ENCODE results near the gene C1R. TPM values are rescaled to one million over a fixed set of nuclear protein-coding genes. Genes with fewer than 3 reads are reported as not detected.

Gene C1R
- total RNA-seq, 1 experiment from 2014 or later = 9.6 TPM

GRCh38 chr12:7081037-7081436 is 11.2 kb downstream of the C1R start:
- ATAC-seq (no peak), DNase-seq (no peak)
- Histone ChIP-seq H4K20me1 (ENCODE audit: low read length) (no peaks in the 10 kb centered on the region), H3K4me1 (ENCODE audit: insufficient read depth, low read length) (peaks cover 15% of the 10 kb centered on the region; the same call in 1 of the 2 replicates), H3F3A (ENCODE audit: low read length, unreplicated experiment) (no peaks in the 10 kb centered on the region), H2AFZ (ENCODE audit: low read length) (no peak overlapping the region), H3K9me3 (ENCODE audit: low read length) (no peaks in the 10 kb centered on the region), H3K79me2 (ENCODE audit: low read length) (no peaks in the 10 kb centered on the region), H3K27me3 (ENCODE audit: low read length) (no peaks in the 10 kb centered on the region), H3K4me3 (ENCODE audit: low read length) (no peak overlapping the region), H3K27ac (ENCODE audit: low read length) (no peak overlapping the region), H3K9ac (ENCODE audit: low read length) (no peak overlapping the region), H3K9me2 (replicated peaks; ENCODE audit: low read length) (no peaks in the 10 kb centered on the region), H3K36me3 (ENCODE audit: low read depth, low read length) (no peaks in the 10 kb centered on the region), H3K4me2 (ENCODE audit: low read length) (no peak overlapping the region)
- ChIA-PET POLR2A (ENCODE audit: unreplicated experiment) (no interaction called here), CTCF (no interaction called here)
- BruUV-seq (replicated peaks) = no TSS peak
- TF ChIP-seq EZH2 (IDR thresholded peaks at IDR 0.05; ENCODE audit: low read length, unreplicated experiment) (no peak), EZH2phosphoT487 (IDR thresholded peaks at IDR 0.05; ENCODE audit: borderline replicate concordance, low read length) (no peak)
- TF ChIP-seq, protein P1, sequence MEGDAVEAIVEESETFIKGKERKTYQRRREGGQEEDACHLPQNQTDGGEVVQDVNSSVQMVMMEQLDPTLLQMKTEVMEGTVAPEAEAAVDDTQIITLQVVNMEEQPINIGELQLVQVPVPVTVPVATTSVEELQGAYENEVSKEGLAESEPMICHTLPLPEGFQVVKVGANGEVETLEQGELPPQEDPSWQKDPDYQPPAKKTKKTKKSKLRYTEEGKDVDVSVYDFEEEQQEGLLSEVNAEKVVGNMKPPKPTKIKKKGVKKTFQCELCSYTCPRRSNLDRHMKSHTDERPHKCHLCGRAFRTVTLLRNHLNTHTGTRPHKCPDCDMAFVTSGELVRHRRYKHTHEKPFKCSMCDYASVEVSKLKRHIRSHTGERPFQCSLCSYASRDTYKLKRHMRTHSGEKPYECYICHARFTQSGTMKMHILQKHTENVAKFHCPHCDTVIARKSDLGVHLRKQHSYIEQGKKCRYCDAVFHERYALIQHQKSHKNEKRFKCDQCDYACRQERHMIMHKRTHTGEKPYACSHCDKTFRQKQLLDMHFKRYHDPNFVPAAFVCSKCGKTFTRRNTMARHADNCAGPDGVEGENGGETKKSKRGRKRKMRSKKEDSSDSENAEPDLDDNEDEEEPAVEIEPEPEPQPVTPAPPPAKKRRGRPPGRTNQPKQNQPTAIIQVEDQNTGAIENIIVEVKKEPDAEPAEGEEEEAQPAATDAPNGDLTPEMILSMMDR (conservative IDR thresholded peaks at IDR 0.05; ENCODE audit: low read depth, low read length) = no peak
- intact Hi-C loops (cut with micrococcal nuclease) = no loop called here

DNA sequence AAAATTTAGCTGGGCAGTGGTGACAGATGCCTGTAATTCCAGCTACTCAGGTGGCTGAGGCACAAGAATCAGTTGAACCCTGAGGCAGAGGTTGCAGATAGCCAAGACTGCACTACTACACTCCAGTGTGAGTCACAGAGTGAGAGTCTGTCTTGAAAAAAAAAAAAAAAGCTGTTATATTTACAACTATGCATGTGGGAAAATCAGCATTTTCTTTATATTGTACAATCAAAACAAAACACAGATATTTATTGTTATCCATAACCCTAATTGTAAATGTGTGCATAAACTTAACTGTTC is 12.5 kb downstream of the C1R start:
- peak; percentile 30 for DNase-seq
- no peaks in the 10 kb centered on the region for H3K79me2 ChIP-seq (ENCODE audit: low read length)
- no peaks in the 10 kb centered on the region for H3F3A ChIP-seq (ENCODE audit: low read length, unreplicated experiment)
- intact Hi-C loops (cut with micrococcal nuclease) = no loop called here
- no peaks in the 10 kb centered on the region for H3K36me3 ChIP-seq (ENCODE audit: low read depth, low read length)
- POLR2A ChIA-PET (ENCODE audit: unreplicated experiment) = no interaction called here
- H3K4me3 ChIP-seq (ENCODE audit: low read length) = no peak overlapping the region
- peak overlapping the region; percentile 62 for H3K4me2 ChIP-seq (ENCODE audit: low read length)
- no peaks in the 10 kb centered on the region for H3K9me2 ChIP-seq (replicated peaks; ENCODE audit: low read length)
- no peaks in the 10 kb centered on the region for H3K9me3 ChIP-seq (ENCODE audit: low read length)
- no peak for TF ChIP-seq EZH2phosphoT487 (IDR thresholded peaks at IDR 0.05; ENCODE audit: borderline replicate concordance, low read length)
- no peak for TF ChIP-seq EZH2 (IDR thresholded peaks at IDR 0.05; ENCODE audit: low read length, unreplicated experiment)
- TF ChIP-seq, protein P1 (conservative IDR thresholded peaks at IDR 0.05; ENCODE audit: low read depth, low read length) = no peak
- no peaks in the 10 kb centered on the region for H4K20me1 ChIP-seq (ENCODE audit: low read length)
- H3K4me1 ChIP-seq (ENCODE audit: insufficient read depth, low read length) = peaks cover 15% of the 10 kb centered on the region; the same call in 1 of the 2 replicates
- no peaks in the 10 kb centered on the region for H3K27me3 ChIP-seq (ENCODE audit: low read length)
- BruUV-seq (replicated peaks) = no TSS peak
- peak; percentile 75 for ATAC-seq
- H2AFZ ChIP-seq (ENCODE audit: low read length) = no peak overlapping the region
- H3K27ac ChIP-seq (ENCODE audit: low read length) = peak overlapping the region; percentile 59
- CTCF ChIA-PET = no interaction called here
- no peak overlapping the region for H3K9ac ChIP-seq (ENCODE audit: low read length)

GRCh38 chr12:7078163-7078562 is 14.1 kb downstream of the C1R start:
- intact Hi-C loops (cut with micrococcal nuclease) = no loop called here
- Histone ChIP-seq H3K4me1 (ENCODE audit: insufficient read depth, low read length) (peaks cover 15% of the 10 kb centered on the region; the same call in 1 of the 2 replicates), H3F3A (ENCODE audit: low read length, unreplicated experiment) (no peaks in the 10 kb centered on the region), H3K27ac (ENCODE audit: low read length) (no peak overlapping the region), H3K9me3 (ENCODE audit: low read length) (no peaks in the 10 kb centered on the region), H3K36me3 (ENCODE audit: low read depth, low read length) (no peaks in the 10 kb centered on the region), H4K20me1 (ENCODE audit: low read length) (no peaks in the 10 kb centered on the region), H3K9ac (ENCODE audit: low read length) (no peak overlapping the region), H3K79me2 (ENCODE audit: low read length) (no peaks in the 10 kb centered on the region), H3K27me3 (ENCODE audit: low read length) (no peaks in the 10 kb centered on the region), H3K4me3 (ENCODE audit: low read length) (no peak overlapping the region), H3K4me2 (ENCODE audit: low read length) (no peak overlapping the region), H2AFZ (ENCODE audit: low read length) (no peak overlapping the region), H3K9me2 (replicated peaks; ENCODE audit: low read length) (no peaks in the 10 kb centered on the region)
- BruUV-seq (replicated peaks) = no TSS peak
- ATAC-seq (no peak), DNase-seq (peak; percentile 8)
- POLR2A ChIA-PET (ENCODE audit: unreplicated experiment) = no interaction called here
- CTCF ChIA-PET = no interaction called here
- TF ChIP-seq, protein P1 (conservative IDR thresholded peaks at IDR 0.05; ENCODE audit: low read depth, low read length) = peak; percentile 34
- TF ChIP-seq EZH2phosphoT487 (IDR thresholded peaks at IDR 0.05; ENCODE audit: borderline replicate concordance, low read length) = no peak
- TF ChIP-seq EZH2 (IDR thresholded peaks at IDR 0.05; ENCODE audit: low read length, unreplicated experiment) = no peak
